Suppressor macrophage (primary cell): ENCODE measurements around the gene KLHL18.
"Not testable (repeated sequence)": the region's sequence is repeated elsewhere in the genome, so short reads cannot be mapped to it uniquely, and the experiment has no call there.

Experiments used
- DNase-seq, 4 experiments: peaks; one replicate each; pipeline ENCODE4 v3.0.0-alpha.2; 2020 to 2022

KLHL18 gene

DNA sequence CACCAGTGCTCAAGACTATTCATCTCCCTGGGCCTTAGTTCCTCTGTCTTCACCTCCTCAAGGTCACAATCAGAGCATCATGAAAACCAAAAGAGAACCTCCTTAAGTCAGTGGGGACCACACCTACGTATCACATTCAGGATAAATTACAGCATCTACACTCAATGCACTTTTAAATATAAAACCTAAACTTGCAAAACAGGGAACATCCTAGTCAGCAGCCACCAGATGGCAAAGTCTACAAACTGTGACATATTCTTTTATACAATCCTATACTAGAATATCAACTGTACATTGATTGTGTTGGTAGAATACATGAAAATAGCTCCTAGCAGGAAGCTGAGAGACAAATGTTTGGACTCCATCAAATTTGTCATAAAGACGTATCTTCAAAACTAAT lies 8.1 kb upstream of the KLHL18 start:
- DNase-seq = no peak

DNA sequence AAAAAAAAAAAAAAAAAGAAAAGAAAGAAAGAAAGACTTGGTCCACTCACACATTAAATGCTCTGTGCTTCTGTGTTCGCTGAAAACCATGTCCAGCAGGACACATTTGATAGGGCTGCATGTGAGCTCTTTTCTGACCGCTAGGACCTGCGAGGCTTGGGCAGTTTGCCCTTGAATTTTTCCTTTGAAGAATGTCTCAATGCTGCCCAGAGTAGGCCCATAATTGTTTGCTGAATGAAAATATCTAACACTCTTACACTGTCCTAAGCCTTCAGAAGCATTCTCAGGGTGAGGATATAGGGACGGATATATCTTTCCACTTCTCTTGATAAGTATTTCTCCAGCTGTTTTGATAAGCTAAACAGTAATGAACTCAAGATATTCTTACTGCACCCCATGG lies 6.2 kb upstream of the KLHL18 start:
- DNase-seq = no peak

DNA sequence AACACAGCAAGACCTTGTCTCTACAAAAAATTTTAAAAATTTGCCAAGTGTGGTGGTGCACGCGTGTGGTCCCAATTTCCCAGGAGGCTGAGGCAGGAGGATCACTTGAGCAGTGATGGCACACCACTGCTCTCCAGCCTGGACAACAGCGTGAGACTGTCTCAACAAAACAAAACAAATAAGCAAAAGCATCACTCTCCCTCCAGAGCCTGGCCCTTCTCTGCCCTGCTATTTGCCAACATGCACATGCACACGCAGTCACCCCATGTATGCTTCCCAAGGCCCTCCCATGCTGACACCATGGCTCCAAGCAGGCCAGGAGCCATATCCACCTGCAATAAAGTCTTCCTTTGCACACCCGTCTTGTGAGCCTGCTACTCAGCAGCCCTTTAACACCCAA lies 2.2 kb upstream of the KLHL18 start:
- no peak for DNase-seq

DNA sequence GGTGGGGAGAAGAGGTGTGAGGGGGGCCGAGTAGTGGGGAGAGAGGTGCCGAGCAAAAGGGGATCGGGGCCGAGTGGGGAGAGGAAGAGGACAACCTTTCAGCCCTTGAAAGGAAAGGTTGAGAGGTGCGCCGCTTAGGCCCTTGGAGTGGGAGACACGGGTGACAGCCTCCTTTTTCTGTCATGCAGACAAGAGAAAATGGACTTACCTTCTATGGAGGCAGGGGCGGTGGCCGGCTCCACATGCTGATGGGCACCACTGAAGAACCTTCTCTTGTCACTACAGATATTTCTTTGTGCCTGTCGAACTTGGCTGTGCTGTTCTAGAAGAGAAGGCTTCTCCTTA lies 421 bp downstream of the KLHL18 start:
- peak; percentile 6 to 47 (median 22) for DNase-seq

DNA sequence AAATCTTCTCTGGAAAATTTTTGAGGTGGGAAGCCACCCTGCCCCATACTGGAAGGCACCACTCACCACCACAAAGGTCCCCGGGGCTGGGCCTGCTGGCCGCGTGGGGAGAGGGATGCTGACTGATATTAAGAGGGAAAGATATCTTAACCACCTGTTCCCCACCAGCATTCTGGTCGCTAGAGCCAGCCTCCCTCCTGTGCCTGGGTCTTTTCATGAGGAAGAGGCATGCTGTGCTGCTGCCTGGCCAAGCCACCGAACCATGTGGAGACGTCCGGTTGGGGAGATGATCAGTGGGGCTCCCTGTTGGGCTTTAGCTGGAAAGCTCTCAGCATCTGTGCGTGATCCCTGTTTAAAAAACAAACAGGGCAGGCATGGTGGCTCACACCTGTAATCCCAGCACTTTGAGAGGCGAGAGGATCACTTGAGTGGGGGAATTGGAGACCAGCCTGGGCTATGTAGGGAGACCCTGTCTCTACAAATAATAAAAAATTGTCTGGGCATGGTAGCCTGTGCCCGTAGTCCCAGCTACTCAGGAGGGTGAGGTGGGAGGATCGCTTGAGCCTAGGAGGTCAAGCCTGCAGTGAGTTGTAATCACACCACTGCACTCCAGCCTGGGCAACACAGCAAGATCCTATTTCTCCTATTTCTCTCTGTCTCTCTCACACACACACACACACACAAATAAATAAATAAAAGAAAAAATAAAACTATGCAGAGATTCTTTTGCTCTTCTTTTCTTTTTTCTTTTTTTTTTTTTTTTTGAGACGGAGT lies 1.0 kb downstream of the KLHL18 start:
- DNase-seq = peak in 2 of 4 experiments; percentile 15 to 25

DNA sequence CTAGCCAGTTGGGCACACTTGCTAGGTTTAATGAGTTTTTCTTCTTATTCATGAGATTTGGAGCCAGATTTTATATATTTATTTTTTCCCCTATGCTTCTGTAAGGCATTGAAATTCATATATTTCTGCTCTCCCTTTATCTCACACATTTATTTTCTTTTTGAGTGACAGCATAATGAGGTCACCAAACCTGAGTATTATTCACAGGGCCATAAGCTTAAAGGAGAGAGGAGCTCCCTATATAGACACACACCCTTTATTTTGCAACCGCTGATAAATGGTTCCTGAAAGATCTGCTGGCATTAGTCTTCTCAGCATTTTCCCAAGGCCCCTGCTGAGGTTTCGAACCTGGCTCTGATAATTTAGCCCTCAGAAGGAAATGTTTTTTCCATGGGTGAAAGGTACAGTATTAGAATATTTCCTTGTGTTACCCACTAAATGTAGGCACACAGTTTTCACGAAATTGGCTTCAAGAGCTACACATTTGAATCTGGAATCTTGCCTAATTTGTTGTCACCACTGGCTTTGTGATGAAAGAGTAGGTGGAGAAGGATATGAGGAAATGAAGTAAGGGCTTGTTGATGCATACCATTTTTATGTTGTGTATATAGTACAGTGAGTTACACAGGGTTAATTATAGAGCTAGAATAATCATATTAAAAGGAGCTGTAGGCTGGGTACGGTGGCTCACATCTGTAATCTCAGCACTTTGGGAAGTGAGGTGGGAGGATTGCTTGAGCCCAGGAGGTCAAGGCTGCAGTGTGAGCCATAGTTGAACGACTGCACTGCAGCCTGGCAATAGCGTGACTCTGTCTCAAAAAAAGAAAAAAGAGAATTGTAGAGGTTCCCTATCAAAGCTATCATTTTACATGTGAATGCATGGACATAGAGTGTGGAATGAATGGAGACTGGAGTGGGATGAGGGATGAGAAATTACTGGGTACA lies 6.5 kb downstream of the KLHL18 start:
- DNase-seq = peak; percentile 48 to 78 (median 66)

DNA sequence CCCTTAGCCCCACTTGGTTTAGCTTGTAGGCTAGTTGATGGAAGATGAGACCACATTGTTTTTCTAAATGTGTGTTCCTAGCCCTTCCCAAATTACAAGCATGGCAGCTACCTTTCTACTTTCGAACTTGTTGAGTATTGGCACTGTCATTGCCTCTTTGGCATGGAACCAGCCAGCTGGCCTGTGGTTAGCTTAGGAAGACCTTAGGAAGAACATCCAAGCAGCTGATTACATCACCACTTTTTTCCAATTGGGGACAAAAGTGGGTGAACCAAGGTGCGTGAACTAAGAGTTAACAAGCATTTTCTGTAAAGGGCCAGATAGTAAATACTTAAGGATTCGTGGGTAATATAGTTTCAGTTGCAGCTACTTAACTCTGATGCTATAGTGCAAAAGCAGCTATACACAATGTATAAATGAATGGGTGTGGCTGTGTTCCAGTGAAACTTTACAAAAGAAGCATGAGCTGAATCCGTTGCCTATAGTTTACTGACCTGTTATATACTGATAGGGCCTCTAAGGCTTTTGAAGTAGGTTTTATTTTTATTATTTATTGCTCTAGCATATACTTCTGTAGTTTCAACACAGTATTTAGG lies 8.5 kb downstream of the KLHL18 start:
- DNase-seq = no peak

DNA sequence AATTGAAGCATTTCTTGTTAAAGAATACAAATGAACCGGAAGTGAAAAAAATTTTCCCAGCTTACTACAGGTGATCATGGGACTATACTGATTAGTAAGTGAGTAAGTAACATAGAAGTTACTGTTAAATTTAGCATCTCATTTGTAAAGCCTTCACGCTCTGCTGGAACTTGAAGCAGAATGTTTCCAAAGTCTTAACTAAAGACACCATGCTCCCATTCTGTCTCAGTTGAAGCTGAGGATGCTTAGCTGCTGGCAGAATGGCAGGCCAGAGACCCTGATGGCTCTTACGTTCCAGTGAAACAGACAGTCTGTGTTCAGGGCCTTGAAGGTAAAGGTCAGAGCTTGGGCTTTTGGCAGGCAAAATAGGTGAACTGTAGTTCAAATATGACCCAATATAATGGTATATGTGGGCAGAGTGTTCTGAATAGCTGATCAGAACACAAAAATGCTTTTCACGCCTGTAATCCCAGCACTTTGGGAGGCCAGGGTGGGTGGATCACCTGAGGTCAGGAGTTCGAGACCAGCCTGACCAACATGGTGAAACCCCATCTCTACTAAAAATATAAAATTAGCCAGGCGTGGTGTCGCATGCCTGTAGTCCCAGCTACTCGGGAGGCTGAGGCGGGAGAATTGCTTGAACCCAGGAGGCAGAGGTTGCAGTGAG lies 9.1 kb downstream of the KLHL18 start:
- DNase-seq = not testable (repeated sequence)

DNA sequence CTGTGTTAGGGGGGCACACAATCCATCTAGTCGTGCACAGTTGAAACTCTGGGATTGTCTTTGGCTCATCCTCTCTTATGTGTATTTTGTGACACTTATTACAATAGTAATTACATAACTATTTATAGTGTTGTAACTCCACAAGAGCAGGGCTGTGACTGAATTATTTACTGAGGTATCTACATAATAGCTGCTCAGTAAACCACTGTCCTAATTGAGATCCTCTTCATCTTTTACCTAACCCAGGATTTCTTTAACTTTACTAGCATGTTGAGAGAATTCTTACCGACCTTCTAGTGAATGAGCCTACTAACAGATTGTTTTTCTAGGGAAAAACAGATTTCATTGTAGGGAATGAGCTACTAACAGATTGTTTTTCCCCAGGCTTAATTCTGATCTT lies 11.1 kb downstream of the KLHL18 start:
- no peak for DNase-seq

DNA sequence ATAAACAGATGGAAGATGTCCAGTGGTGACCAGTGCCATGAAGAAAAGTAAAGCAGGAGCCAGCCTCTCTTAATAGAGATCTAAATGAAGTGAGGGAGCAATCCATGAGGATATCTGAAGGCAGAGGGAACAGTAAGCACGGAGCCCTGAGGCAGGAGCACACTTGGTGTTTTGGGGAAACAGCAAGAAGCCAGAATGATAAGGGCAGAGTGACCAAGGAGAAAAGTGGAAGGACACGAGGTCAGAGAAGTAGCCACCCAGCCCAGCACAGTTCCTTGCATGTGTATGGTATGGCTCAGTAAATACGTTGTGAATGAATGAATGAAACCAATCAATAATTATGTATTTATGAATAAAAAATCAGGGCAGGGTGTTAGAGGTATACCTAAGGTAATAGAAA lies 11.6 kb downstream of the KLHL18 start:
- no peak for DNase-seq

DNA sequence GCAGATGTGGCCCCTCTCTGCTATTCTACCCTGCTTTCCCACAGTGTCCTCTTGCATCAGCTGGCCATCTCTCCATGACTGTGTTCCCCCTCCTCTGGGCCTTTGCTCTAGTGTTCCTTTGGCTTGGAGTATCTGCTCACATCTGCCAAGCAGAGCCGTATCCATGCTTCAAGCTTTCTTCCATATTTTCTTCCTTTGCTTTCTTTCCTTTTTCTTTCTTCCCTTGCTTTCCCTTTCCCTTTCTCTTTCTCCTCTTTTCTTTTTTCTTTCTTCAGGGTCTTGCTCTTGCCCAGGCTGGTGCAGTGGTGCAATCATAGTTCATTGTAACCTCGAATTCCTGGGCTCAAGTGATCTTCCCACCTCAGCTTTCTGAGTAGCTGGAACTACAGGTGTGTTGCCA lies 12.6 kb downstream of the KLHL18 start:
- no peak for DNase-seq

DNA sequence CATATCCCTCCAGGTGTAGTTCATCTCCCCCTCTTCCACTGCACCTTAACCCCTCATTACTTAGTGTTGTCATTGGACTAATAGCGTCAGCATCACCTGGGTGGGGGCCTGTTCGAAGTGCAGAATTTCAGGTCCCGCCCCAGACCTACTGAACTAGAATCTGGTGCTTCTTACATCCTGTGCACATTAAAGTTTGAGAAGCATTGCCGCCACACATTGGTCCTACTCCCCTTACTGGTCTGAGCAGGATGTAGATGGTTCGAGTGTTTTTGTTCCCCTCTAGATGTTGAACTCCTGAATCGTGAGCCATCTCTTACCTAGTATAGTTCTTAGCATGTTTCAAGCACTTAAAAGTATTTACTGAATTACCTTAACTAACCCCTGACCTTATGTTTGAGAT lies 13.2 kb downstream of the KLHL18 start:
- no peak for DNase-seq

DNA sequence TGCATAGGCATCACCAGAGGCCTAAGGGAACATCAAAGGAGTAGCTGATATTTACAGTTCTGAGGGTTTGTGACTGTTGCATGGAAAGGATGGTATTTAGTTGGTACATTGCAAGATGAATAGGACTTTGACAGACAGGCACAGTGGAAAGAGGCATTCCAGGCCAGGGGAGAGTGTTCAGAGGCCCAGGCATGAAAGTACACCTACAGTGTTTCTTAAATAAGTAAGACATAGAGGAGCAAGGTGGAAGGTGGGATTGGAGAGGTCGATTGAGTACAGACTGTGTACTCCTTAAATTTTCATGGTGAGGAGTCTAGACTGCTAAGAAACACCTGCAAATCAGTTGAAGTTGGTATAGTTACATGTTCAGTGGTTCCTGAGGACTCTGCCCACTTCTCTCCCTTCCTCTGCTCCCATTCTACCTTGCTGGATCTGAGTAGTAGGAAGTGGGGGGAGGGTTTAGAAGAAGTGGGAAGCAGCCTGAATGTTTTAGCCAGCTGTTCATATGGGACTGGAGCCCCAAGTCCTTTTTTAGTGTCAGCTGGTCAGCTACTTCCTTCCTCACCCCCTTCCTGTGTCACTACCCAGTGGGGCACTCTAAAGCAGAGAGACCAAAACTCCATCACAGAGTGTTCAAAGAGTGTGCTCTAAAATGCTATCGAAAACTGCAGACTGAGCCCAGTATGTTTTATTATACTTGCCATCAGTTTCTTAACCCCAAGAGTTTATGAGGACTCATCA lies 14.0 kb downstream of the KLHL18 start:
- DNase-seq = peak in 3 of 4 experiments; percentile 30 to 50 (median 41)

DNA sequence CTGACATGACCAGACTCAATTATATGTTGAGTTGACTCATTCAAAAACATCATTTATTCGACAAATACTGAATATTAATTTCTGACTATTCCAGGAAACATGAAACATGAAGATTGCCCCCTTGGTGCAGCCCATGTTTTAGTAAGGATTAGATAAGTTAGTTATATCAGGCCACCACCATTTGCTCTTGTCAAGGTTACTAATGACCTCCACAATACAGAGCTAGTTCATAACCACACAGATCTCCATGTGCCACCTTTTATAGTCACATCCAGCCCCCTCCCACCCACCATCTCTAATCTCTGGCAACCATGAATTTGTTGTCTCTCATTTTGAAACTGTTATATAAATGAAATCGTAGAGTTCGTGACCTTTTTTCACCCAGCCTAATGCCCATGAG lies 15.7 kb downstream of the KLHL18 start:
- DNase-seq = no peak

DNA sequence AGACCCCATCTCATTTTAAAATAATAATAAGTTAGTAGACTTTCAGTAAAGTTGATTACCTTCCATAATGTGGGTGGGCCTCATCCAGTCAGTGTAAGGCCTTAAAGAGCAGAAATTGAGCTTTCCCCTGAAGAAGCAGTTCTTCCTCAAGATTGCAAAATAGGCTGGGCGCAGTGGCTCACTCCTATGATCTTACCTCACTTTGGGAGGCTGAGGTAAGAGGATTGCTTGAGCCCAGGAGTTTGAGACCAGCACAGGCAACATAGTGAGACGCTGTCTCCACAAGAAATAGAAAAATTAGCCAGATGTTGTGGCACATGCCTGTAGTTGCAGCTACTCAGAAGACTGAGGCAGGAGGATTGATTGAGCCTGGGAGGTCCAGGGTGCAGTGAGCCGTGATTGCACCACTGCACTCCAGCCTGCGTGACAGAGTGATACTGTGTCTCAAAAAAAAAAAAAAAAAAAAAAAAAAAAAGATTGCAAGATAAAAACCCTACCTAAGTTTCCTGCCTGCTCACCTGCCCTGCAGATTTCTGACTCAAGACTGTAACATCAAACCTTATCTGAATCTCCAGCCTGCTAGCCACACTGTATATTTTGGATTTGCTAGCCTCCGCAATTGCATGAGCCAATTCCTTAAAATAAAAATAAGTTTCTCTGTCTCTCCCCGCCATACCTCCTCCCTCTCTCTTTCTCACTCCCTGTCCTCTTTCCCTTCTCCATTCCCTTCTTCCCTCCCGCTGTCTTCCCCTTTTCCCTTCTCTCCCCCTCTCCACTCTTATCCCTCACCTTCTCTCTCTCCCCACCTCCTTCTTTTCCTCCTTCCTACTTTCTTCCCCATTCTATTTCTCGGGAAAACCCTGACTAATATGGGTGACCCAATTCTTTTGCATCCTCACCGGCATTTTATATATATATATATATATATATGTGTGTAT lies 16.9 kb downstream of the KLHL18 start:
- peak in 3 of 4 experiments; percentile 45 to 52 (median 51) for DNase-seq

DNA sequence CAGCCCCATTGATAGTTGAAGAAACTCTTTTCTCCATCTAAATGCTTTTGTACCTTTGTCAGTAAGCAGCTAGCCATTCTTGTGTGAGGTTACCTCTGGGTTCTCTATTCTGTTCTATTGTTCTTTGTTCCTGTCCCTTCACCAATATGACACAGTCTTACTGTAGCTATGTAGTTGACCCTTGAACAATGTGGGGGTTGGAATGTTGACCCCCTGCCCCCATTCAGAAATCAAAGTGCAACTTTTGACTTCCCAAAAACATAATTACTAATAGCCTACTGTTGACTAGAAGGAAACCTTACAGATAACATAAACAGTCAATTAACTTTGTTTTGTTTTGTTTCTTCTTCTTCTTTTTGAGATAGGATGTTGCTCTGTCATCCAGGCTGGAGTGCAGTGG lies 18.7 kb downstream of the KLHL18 start:
- no peak for DNase-seq

DNA sequence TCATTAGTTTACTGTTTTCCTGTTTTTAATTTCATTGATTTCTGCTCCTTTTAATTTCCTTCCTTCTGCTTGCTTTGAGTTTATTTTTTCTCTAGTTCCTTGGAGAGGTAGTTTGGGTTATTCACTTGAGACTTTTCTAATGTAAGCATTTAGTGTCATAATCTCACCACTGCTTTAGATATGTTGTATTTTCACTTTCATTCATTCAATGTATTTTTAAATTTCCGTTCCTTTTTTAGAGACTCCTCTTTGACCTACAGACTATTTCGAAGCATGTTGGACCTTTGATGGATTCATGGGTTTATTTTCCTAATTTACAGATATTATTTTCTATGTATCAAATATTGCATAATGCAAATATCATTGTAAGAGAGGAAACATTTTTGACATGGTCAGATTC lies 23.3 kb downstream of the KLHL18 start:
- DNase-seq = no peak

DNA sequence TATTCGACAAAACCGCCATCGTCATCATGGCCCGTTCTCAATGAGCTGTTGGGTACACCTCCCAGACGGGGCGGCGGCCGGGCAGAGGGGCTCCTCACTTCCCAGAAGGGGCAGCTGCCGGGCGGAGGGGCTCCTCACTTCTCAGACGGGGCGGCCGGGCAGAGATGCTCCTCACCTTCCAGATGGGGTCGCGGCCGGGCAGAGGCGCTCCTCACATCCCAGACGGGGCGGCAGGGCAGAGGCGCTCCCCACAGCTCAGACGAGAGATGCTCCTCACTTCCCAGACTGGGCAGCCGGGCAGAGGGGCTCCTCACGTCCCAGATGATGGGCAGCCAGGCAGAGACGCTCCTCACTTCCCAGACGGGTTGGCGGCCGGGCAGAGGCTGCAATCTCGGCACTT lies 26.5 kb downstream of the KLHL18 start:
- not testable (repeated sequence) for DNase-seq

DNA sequence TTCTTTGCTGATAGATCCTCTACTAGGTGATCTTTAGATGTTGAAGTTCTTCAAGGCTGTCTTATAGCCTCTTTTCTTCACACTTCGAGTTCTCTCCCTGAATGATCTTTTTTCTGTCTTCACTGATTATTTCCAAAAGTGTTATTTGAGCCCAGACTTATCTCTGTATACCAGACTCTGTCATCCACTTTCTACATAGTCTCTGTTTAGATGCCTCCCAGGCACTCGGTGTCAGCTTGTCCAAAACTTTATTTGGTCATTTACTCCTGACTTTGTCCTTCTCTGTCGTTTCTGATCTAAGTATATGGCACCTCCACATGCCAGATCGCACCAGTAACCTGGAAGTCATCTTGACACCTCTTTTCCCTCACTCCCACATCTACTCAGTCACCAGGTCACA lies 27.6 kb downstream of the KLHL18 start:
- no peak for DNase-seq

DNA sequence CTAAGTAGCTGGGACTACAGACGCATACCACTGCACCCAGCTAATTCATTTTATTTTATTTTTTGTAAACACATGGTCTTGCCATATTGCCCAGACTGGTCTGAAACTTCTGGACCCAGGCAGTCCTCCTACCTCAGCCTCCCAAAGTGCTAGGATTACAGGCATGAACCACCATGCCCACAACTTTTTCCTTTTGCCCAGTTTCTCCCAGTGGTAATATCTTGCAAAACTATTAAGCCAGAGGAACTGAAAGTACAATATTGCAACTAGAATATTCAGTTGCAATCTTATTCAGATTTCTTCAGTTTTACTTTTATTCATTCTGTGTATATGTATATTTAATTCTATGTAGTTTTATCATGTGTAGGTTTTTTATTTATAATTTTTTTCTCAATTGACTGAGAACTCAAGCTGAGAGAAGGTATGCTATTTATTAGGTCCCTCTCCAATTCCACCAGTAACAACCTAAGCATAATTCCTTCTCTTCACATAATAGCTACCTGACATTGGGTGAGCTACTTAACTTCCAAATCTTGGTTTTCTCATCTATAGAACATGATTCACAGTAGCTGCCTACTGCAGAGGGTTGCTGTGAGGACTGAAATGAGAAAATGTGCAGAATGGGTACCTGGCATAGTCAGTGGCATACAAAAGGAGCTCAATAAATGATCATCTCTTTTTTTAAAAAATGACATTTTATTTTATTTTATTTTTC lies 30.8 kb downstream of the KLHL18 start:
- peak; percentile 17 to 69 (median 55) for DNase-seq
